Measurements from ENCODE around the gene EIF4G2.

GRCh38 chr11:10797531-10797930 is 11.2 kb downstream of the EIF4G2 start:
- TF ChIP-seq POLR2AphosphoS5 (IDR thresholded peaks at IDR 0.05; ENCODE audit: borderline replicate concordance, low read depth, low read length) (no peak), FOXP2 (optimal IDR thresholded peaks at IDR 0.05; ENCODE audit: control extremely low read depth, extremely low read length, insufficient read depth) (no peak), EZH2 (IDR thresholded peaks at IDR 0.05) (no peak)

Data from SK-N-MC (cell line).